ENCODE results near the gene LYST.

DNA sequence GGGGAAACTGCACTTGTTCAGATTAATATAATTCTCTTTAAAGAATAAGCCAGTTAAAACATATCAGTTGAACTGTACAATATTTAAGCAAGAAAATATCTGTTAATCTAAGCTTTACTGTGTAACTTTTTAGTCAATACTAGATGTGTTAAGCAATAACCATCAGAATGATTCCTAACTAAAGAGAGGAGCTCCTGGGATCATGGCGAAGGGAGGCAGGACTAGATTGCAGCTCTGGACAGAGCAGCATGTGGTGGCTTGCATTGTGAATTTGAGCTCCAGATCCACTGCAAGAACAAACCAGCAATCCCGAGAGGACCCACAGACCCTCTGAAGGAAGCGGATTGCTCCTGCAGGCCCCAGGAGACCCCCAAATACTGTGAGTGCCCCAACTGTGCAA lies 21.9 kb downstream of the LYST start:
- TF ChIP-seq, protein P1, sequence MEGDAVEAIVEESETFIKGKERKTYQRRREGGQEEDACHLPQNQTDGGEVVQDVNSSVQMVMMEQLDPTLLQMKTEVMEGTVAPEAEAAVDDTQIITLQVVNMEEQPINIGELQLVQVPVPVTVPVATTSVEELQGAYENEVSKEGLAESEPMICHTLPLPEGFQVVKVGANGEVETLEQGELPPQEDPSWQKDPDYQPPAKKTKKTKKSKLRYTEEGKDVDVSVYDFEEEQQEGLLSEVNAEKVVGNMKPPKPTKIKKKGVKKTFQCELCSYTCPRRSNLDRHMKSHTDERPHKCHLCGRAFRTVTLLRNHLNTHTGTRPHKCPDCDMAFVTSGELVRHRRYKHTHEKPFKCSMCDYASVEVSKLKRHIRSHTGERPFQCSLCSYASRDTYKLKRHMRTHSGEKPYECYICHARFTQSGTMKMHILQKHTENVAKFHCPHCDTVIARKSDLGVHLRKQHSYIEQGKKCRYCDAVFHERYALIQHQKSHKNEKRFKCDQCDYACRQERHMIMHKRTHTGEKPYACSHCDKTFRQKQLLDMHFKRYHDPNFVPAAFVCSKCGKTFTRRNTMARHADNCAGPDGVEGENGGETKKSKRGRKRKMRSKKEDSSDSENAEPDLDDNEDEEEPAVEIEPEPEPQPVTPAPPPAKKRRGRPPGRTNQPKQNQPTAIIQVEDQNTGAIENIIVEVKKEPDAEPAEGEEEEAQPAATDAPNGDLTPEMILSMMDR (IDR thresholded peaks at IDR 0.05; ENCODE audit: insufficient read depth, low read length, poor library complexity, severe bottlenecking) = no peak
- no peak for TF ChIP-seq EZH2phosphoT487 (conservative IDR thresholded peaks at IDR 0.05; ENCODE audit: low read length)
